Measurements from ENCODE around the gene AGAP1.

- TF ChIP-seq POLR2A (IDR thresholded peaks at IDR 0.05) (no peak), CTCF (IDR thresholded peaks at IDR 0.05) (no peak), POLR2AphosphoS5 (IDR thresholded peaks at IDR 0.05) (no peak)
Observed at GRCh38 chr2:235986361-235986760, 492.5 kb downstream of the AGAP1 start.
